ENCODE measurements around the gene ADRA2A. TPM values are rescaled to one million over a fixed set of nuclear protein-coding genes. Genes with fewer than 3 reads are reported as not detected.

The ADRA2A gene
- 5.4 TPM for polyA plus RNA-seq
- long read RNA-seq, donor 1, partial matches to known transcripts, result 0 of 2 reads
- long read RNA-seq, donor 1, other reads (novel, unspliced or antisense), result 0 of 2 reads
- long read RNA-seq, donor 2, partial matches to known transcripts, result 0 of 4 reads
- long read RNA-seq, donor 2, other reads (novel, unspliced or antisense), result 0 of 4 reads
- long read RNA-seq, donor 3, result 0 reads
- long read RNA-seq, donor 4, partial matches to known transcripts, result 0 of 2 reads
- long read RNA-seq, donor 4, other reads (novel, unspliced or antisense), result 0 of 2 reads
- long read RNA-seq, donor 5, partial matches to known transcripts, result 0 of 3 reads
- long read RNA-seq, donor 5, other reads (novel, unspliced or antisense), result 0 of 3 reads
- long read RNA-seq, donor 6, transcript ADRA2A-201 (1 exons, 3,745 nt), result major isoform, 11 of 11 reads
- long read RNA-seq, donor 6, partial matches to known transcripts, result 0 of 11 reads
- long read RNA-seq, donor 6, other reads (novel, unspliced or antisense), result 0 of 11 reads
- long read RNA-seq, donor 7, transcript ADRA2A-201 (1 exons, 3,745 nt), result major isoform, 7 of 7 reads
- long read RNA-seq, donor 7, partial matches to known transcripts, result 0 of 7 reads
- long read RNA-seq, donor 7, other reads (novel, unspliced or antisense), result 0 of 7 reads
- long read RNA-seq, donor 8, transcript ADRA2A-201 (1 exons, 3,745 nt), result major isoform, 8 of 8 reads
- long read RNA-seq, donor 8, partial matches to known transcripts, result 0 of 8 reads
- long read RNA-seq, donor 8, other reads (novel, unspliced or antisense), result 0 of 8 reads
- long read RNA-seq, donor 9, transcript ADRA2A-201 (1 exons, 3,745 nt), result major isoform, 6 of 6 reads
- long read RNA-seq, donor 9, partial matches to known transcripts, result 0 of 6 reads
- long read RNA-seq, donor 9, other reads (novel, unspliced or antisense), result 0 of 6 reads
- long read RNA-seq, donor 10, transcript ADRA2A-201 (1 exons, 3,745 nt), result major isoform, 6 of 6 reads
- long read RNA-seq, donor 10, partial matches to known transcripts, result 0 of 6 reads
- long read RNA-seq, donor 10, other reads (novel, unspliced or antisense), result 0 of 6 reads
- long read RNA-seq, donor 11, partial matches to known transcripts, result 0 of 2 reads
- long read RNA-seq, donor 11, other reads (novel, unspliced or antisense), result 0 of 2 reads

- DNase-seq, result peak; percentile 30 to 76
- Histone ChIP-seq H3K4me3 (ENCODE audit: low read length) (peak within 1 kb of the TSS; percentile 44), H3K36me3 (ENCODE audit: control insufficient read depth, insufficient read depth, low read length) (no peaks in the 10 kb centered on the region), H3K9me3 (ENCODE audit: control insufficient read depth, low read depth, low read length) (no peaks in the 10 kb centered on the region), H3K27ac (ENCODE audit: low read length) (no peak within 1 kb of the TSS), H3K4me1 (ENCODE audit: control insufficient read depth, insufficient read depth, low read length) (peaks cover 20% of the 10 kb centered on the region), H3K27me3 (ENCODE audit: control insufficient read depth, insufficient read depth, low read length) (peaks cover 63% of the 10 kb centered on the region)
- no CpG with 5 or more reads among the region's 79 CpGs for WGBS (ENCODE audit: insufficient coverage, low lambda C conversion rate)
Observed at GRCh38 chr10:111076682-111077478, at the start of gene ADRA2A. Gene ADRA2A (plus strand): TSS chr10:111077029. CDS start chr10:111077997, 968 bp downstream.

GRCh38 chr10:111030042-111030750 is 46.6 kb upstream of the ADRA2A start:
- Histone ChIP-seq H3K27ac (ENCODE audit: low read length) (no peak overlapping the region), H3K9me3 (ENCODE audit: control insufficient read depth, low read depth, low read length) (peaks cover 8% of the 10 kb centered on the region), H3K4me1 (ENCODE audit: control insufficient read depth, insufficient read depth, low read length) (no peaks in the 10 kb centered on the region), H3K4me3 (ENCODE audit: low read length) (no peak overlapping the region), H3K36me3 (ENCODE audit: control insufficient read depth, insufficient read depth, low read length) (no peaks in the 10 kb centered on the region), H3K27me3 (ENCODE audit: control insufficient read depth, insufficient read depth, low read length) (no peaks in the 10 kb centered on the region)
- no peak for DNase-seq
- WGBS (ENCODE audit: insufficient coverage, low lambda C conversion rate), result no CpG with 5 or more reads among the region's 9 CpGs

- H3K9me3 ChIP-seq (ENCODE audit: control insufficient read depth, low read depth, low read length), result peaks cover 7% of the 10 kb centered on the region
- H3K36me3 ChIP-seq (ENCODE audit: control insufficient read depth, insufficient read depth, low read length), result no peaks in the 10 kb centered on the region
- H3K27ac ChIP-seq (ENCODE audit: low read length), result no peak overlapping the region
- H3K4me1 ChIP-seq (ENCODE audit: control insufficient read depth, insufficient read depth, low read length), result no peaks in the 10 kb centered on the region
- no peak overlapping the region for H3K4me3 ChIP-seq (ENCODE audit: low read length)
- 100% methylated on average over 1 of the region's 2 CpGs for WGBS (ENCODE audit: insufficient coverage, low lambda C conversion rate)
- DNase-seq, result no peak
- H3K27me3 ChIP-seq (ENCODE audit: control insufficient read depth, insufficient read depth, low read length), result no peaks in the 10 kb centered on the region
Observed at GRCh38 chr10:111034598-111035310, 42.1 kb upstream of the ADRA2A start.

GRCh38 chr10:111035542-111035941 is 41.3 kb upstream of the ADRA2A start:
- no peak overlapping the region for H3K4me3 ChIP-seq (ENCODE audit: low read length)
- DNase-seq, result no peak
- no peaks in the 10 kb centered on the region for H3K4me1 ChIP-seq (ENCODE audit: control insufficient read depth, insufficient read depth, low read length)
- no peaks in the 10 kb centered on the region for H3K36me3 ChIP-seq (ENCODE audit: control insufficient read depth, insufficient read depth, low read length)
- peaks cover 3% of the 10 kb centered on the region for H3K9me3 ChIP-seq (ENCODE audit: control insufficient read depth, low read depth, low read length)
- H3K27me3 ChIP-seq (ENCODE audit: control insufficient read depth, insufficient read depth, low read length), result no peaks in the 10 kb centered on the region
- H3K27ac ChIP-seq (ENCODE audit: low read length), result no peak overlapping the region

GRCh38 chr10:111037858-111038257 is 39.0 kb upstream of the ADRA2A start:
- Histone ChIP-seq H3K27ac (ENCODE audit: low read length) (no peak overlapping the region), H3K36me3 (ENCODE audit: control insufficient read depth, insufficient read depth, low read length) (no peaks in the 10 kb centered on the region), H3K27me3 (ENCODE audit: control insufficient read depth, insufficient read depth, low read length) (no peaks in the 10 kb centered on the region), H3K9me3 (ENCODE audit: control insufficient read depth, low read depth, low read length) (peaks cover 8% of the 10 kb centered on the region), H3K4me3 (ENCODE audit: low read length) (no peak overlapping the region), H3K4me1 (ENCODE audit: control insufficient read depth, insufficient read depth, low read length) (no peaks in the 10 kb centered on the region)
- DNase-seq, result no peak

- H3K27me3 ChIP-seq (ENCODE audit: control insufficient read depth, insufficient read depth, low read length), result no peaks in the 10 kb centered on the region
- no peak overlapping the region for H3K27ac ChIP-seq (ENCODE audit: low read length)
- H3K4me3 ChIP-seq (ENCODE audit: low read length), result no peak overlapping the region
- H3K36me3 ChIP-seq (ENCODE audit: control insufficient read depth, insufficient read depth, low read length), result no peaks in the 10 kb centered on the region
- H3K4me1 ChIP-seq (ENCODE audit: control insufficient read depth, insufficient read depth, low read length), result no peaks in the 10 kb centered on the region
- 100% methylated on average over 1 of the region's 2 CpGs for WGBS (ENCODE audit: insufficient coverage, low lambda C conversion rate)
- peaks cover 8% of the 10 kb centered on the region for H3K9me3 ChIP-seq (ENCODE audit: control insufficient read depth, low read depth, low read length)
- DNase-seq, result no peak
Observed at GRCh38 chr10:111039522-111039921, 37.3 kb upstream of the ADRA2A start.

GRCh38 chr10:111057006-111057405 is 19.8 kb upstream of the ADRA2A start:
- H3K4me3 ChIP-seq (ENCODE audit: low read length), result no peak overlapping the region
- no peaks in the 10 kb centered on the region for H3K27me3 ChIP-seq (ENCODE audit: control insufficient read depth, insufficient read depth, low read length)
- no peak for DNase-seq
- peaks cover 5% of the 10 kb centered on the region for H3K9me3 ChIP-seq (ENCODE audit: control insufficient read depth, low read depth, low read length)
- no peak overlapping the region for H3K27ac ChIP-seq (ENCODE audit: low read length)
- no peaks in the 10 kb centered on the region for H3K36me3 ChIP-seq (ENCODE audit: control insufficient read depth, insufficient read depth, low read length)
- no peaks in the 10 kb centered on the region for H3K4me1 ChIP-seq (ENCODE audit: control insufficient read depth, insufficient read depth, low read length)
- no CpG with 5 or more reads among the region's 1 CpG for WGBS (ENCODE audit: insufficient coverage, low lambda C conversion rate)

GRCh38 chr10:111063471-111063870 is 13.4 kb upstream of the ADRA2A start:
- H3K4me1 ChIP-seq (ENCODE audit: control insufficient read depth, insufficient read depth, low read length), result no peaks in the 10 kb centered on the region
- no peak overlapping the region for H3K4me3 ChIP-seq (ENCODE audit: low read length)
- no peaks in the 10 kb centered on the region for H3K9me3 ChIP-seq (ENCODE audit: control insufficient read depth, low read depth, low read length)
- no peaks in the 10 kb centered on the region for H3K36me3 ChIP-seq (ENCODE audit: control insufficient read depth, insufficient read depth, low read length)
- H3K27ac ChIP-seq (ENCODE audit: low read length), result no peak overlapping the region
- H3K27me3 ChIP-seq (ENCODE audit: control insufficient read depth, insufficient read depth, low read length), result peaks cover 3% of the 10 kb centered on the region
- 100% methylated on average over 1 of the region's 2 CpGs for WGBS (ENCODE audit: insufficient coverage, low lambda C conversion rate)
- no peak for DNase-seq

- no peak overlapping the region for H3K27ac ChIP-seq (ENCODE audit: low read length)
- H3K9me3 ChIP-seq (ENCODE audit: control insufficient read depth, low read depth, low read length), result no peaks in the 10 kb centered on the region
- H3K27me3 ChIP-seq (ENCODE audit: control insufficient read depth, insufficient read depth, low read length), result peaks cover 44% of the 10 kb centered on the region
- peaks cover 9% of the 10 kb centered on the region for H3K4me1 ChIP-seq (ENCODE audit: control insufficient read depth, insufficient read depth, low read length)
- H3K36me3 ChIP-seq (ENCODE audit: control insufficient read depth, insufficient read depth, low read length), result no peaks in the 10 kb centered on the region
- DNase-seq, result no peak
- no peak overlapping the region for H3K4me3 ChIP-seq (ENCODE audit: low read length)
- WGBS (ENCODE audit: insufficient coverage, low lambda C conversion rate), result no CpG with 5 or more reads among the region's 3 CpGs
Observed at GRCh38 chr10:111072232-111072631, 4.6 kb upstream of the ADRA2A start.

Data from large intestine (tissue), 12 donors.